ENCODE measurements around the gene SASH1. TPM values are rescaled to one million over a fixed set of nuclear protein-coding genes. Genes with fewer than 3 reads are reported as not detected.
A peak's percentile ranks its signal among the peaks of the same experiment; 100 is the strongest.

The SASH1 gene
- polyA plus RNA-seq, 1 experiment, result 27.0 TPM

DNA sequence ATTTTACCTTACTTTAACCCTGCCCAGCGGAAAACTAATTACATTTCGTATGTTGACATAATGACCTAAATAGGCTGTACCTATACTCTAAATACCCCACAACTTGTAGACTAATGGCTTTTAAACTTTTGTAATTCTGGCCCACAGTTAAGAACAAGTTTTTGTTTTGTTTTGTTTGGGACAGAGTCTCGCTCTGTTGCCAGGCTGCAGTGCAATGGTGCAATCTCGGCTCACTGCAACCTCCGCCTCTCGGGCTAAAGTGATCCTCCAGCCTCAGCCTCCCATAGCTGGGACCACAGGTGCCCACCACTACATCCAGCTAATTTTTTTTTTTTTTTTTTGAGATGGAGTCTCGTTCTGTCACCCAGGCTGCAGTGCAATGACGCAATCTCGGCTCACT is 5.7 kb upstream of the SASH1 start:
- ChIA-PET CTCF (no interaction called here), POLR2A (no interaction called here)
- H3K27ac ChIP-seq (ENCODE audit: low read depth, low read length), result no peak overlapping the region
- no peak overlapping the region for H3K4me3 ChIP-seq (ENCODE audit: low read depth, low read length)
- TF ChIP-seq, protein P1, sequence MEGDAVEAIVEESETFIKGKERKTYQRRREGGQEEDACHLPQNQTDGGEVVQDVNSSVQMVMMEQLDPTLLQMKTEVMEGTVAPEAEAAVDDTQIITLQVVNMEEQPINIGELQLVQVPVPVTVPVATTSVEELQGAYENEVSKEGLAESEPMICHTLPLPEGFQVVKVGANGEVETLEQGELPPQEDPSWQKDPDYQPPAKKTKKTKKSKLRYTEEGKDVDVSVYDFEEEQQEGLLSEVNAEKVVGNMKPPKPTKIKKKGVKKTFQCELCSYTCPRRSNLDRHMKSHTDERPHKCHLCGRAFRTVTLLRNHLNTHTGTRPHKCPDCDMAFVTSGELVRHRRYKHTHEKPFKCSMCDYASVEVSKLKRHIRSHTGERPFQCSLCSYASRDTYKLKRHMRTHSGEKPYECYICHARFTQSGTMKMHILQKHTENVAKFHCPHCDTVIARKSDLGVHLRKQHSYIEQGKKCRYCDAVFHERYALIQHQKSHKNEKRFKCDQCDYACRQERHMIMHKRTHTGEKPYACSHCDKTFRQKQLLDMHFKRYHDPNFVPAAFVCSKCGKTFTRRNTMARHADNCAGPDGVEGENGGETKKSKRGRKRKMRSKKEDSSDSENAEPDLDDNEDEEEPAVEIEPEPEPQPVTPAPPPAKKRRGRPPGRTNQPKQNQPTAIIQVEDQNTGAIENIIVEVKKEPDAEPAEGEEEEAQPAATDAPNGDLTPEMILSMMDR (IDR thresholded peaks at IDR 0.05; ENCODE audit: low read depth, low read length), result no peak
- H3K9me3 ChIP-seq (ENCODE audit: control insufficient read depth, insufficient read depth, low read length), result no peaks in the 10 kb centered on the region
- no peak for DNase-seq (ENCODE audit: low read depth, low spot score)
- no peaks in the 10 kb centered on the region for H3K27me3 ChIP-seq (ENCODE audit: control insufficient read depth, insufficient read depth, low read length)

DNA sequence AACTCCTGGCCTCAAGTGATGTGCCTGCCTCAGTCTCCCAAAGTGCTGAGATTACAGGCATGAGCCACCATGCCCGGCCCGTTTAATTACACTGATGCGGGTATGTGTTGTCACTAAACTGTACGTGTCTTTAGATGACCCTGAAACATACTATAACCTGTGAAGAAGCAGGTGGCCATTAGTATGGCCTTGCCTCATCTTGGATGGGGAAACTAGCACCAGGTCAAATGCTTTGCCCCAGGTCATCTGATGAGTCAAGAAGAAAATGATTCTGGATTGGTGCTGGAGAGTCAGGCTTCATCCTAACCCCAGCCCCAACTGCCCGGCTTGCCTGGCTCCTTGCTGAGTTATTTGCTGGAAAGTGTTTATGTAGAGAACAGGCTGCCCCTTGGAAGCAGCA is 2.9 kb upstream of the SASH1 start:
- Histone ChIP-seq H3K4me3 (ENCODE audit: low read depth, low read length) (no peak overlapping the region), H3K27me3 (ENCODE audit: control insufficient read depth, insufficient read depth, low read length) (no peaks in the 10 kb centered on the region), H3K27ac (ENCODE audit: low read depth, low read length) (no peak overlapping the region), H3K9me3 (ENCODE audit: control insufficient read depth, insufficient read depth, low read length) (no peaks in the 10 kb centered on the region)
- POLR2A ChIA-PET, result interaction anchor here (0.8 kb wide), 1 partner anchor 72 kb away, joined by 3 read pairs; no protein-coding TSS in a partner anchor
- no peak for DNase-seq (ENCODE audit: low read depth, low spot score)
- CTCF ChIA-PET, result interaction anchor here (0.6 to 0.7 kb wide), 2 partner anchors 20 to 134 kb away, joined by 3 to 4 read pairs; no protein-coding TSS in a partner anchor
- TF ChIP-seq, protein P1 (IDR thresholded peaks at IDR 0.05; ENCODE audit: low read depth, low read length), result no peak

DNA sequence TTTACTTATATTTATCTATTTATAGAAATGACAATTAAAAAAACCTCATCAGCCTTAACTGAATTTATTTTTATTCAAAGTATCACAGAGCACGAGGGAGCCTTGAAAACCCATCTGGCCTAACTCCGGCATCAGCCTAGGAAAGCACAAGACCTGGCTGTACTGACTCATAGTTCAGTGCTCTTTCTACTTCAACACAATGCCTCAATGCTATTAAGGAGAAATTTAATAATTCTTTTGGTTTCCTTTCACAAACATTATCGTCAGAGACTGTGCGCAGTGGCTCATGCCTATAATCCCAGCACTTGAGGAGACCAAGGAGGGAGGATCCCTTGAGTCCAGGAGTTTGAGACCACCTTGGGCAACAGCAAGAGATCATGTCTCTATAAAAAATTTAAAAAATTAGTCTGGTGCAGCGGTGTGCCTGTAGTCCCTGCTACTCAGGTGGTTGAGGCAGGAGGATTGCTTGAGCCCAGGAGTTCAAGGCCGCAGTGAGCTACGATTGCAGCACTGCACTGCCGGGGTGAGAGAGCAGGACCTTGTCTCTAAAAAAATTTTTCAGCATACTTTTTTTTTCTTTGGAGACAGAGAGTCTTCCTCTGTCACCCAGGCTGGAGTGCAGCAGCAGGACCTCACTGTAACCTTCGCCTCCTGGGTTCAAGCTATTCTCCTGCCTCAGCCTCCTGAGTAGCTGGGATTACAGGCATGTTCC is 1.9 kb upstream of the SASH1 start:
- Histone ChIP-seq H3K27me3 (ENCODE audit: control insufficient read depth, insufficient read depth, low read length) (no peaks in the 10 kb centered on the region), H3K4me3 (ENCODE audit: low read depth, low read length) (no peak overlapping the region), H3K27ac (ENCODE audit: low read depth, low read length) (no peak overlapping the region), H3K9me3 (ENCODE audit: control insufficient read depth, insufficient read depth, low read length) (no peaks in the 10 kb centered on the region)
- CTCF ChIA-PET, result no interaction called here
- POLR2A ChIA-PET, result no interaction called here
- DNase-seq (ENCODE audit: low read depth, low spot score), result no peak
- TF ChIP-seq, protein P1 (IDR thresholded peaks at IDR 0.05; ENCODE audit: low read depth, low read length), result no peak

DNA sequence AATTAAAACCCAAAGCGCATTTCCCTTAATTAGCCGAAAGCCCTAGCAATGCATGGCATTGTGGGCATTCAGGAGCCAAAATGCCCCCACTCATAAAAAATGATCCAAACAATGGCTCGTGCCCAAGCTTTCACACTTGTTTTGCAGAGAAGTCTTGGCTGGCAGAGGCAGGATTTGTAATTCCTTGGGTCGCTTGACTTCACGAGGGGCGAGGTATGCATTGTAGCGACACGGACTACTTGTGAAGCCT is 613 bp upstream of the SASH1 start:
- peak overlapping the region; percentile 92 for H3K27ac ChIP-seq (ENCODE audit: low read depth, low read length)
- peak overlapping the region; percentile 83 for H3K4me3 ChIP-seq (ENCODE audit: low read depth, low read length)
- no peak for DNase-seq (ENCODE audit: low read depth, low spot score)
- ChIA-PET POLR2A (interaction anchor here (1.0 to 1.4 kb wide), 4 partner anchors 19 to 188 kb away, joined by 3 to 4 read pairs (median 3); no protein-coding TSS in a partner anchor), CTCF (interaction anchor here (1.0 kb wide), 1 partner anchor 164 kb away, joined by 4 read pairs; no protein-coding TSS in a partner anchor)
- TF ChIP-seq, protein P1 (IDR thresholded peaks at IDR 0.05; ENCODE audit: low read depth, low read length), result no peak
- H3K27me3 ChIP-seq (ENCODE audit: control insufficient read depth, insufficient read depth, low read length), result no peaks in the 10 kb centered on the region
- no peaks in the 10 kb centered on the region for H3K9me3 ChIP-seq (ENCODE audit: control insufficient read depth, insufficient read depth, low read length)

DNA sequence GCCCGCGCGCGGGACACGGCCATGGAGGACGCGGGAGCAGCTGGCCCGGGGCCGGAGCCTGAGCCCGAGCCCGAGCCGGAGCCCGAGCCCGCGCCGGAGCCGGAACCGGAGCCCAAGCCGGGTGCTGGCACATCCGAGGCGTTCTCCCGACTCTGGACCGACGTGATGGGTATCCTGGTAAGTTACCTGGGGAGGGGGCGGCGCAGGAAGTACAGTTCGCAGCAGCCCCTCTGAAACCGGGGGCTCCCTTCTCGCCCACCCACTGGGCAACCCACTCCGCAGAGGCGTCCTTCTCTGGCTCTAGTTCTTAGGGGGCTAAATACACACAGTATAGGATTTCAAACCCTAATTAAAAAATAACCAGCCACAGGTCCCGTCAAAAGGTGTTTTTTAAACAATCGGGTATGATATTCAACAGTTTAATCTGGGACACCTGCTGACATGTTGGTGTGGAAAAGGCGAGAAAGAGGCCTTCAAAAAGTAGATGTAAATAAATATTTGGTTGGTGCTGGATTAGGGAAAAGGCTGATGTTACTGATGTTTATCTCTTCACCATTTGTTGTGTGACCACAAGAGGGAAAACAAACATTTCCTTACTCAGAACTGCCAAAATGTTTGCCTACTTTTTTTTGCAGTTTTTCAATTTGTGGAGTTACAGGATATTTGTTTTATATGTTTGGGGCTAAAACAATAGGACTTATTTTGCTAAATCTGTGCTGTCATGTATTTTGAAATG is 577 bp downstream of the SASH1 start:
- no peaks in the 10 kb centered on the region for H3K27me3 ChIP-seq (ENCODE audit: control insufficient read depth, insufficient read depth, low read length)
- no peak overlapping the region for H3K27ac ChIP-seq (ENCODE audit: low read depth, low read length)
- peak overlapping the region; percentile 83 for H3K4me3 ChIP-seq (ENCODE audit: low read depth, low read length)
- ChIA-PET CTCF (interaction anchor here (1.0 kb wide), 1 partner anchor 166 kb away, joined by 4 read pairs; no protein-coding TSS in a partner anchor), POLR2A (interaction anchor here (1.0 to 1.4 kb wide), 4 partner anchors 20 to 187 kb away, joined by 3 to 4 read pairs (median 3); no protein-coding TSS in a partner anchor)
- DNase-seq (ENCODE audit: low read depth, low spot score), result no peak
- H3K9me3 ChIP-seq (ENCODE audit: control insufficient read depth, insufficient read depth, low read length), result no peaks in the 10 kb centered on the region
- TF ChIP-seq, protein P1 (IDR thresholded peaks at IDR 0.05; ENCODE audit: low read depth, low read length), result no peak
